NK-92 (cell line): ENCODE data around the gene BCAP31.
"Not testable (repeated sequence)": the region's sequence is repeated elsewhere in the genome, so short reads cannot be mapped to it uniquely, and the experiment has no call there.

Experiments used
- DNase-seq: peaks from one replicate; lab custom pipeline; 2025; ENCODE audit not compliant: unreplicated experiment; lab: John Stamatoyannopoulos, UW

Gene BCAP31

GRCh38 chrX:153717445-153717844, 6.7 kb downstream of the BCAP31 start:
- no peak for DNase-seq

DNA sequence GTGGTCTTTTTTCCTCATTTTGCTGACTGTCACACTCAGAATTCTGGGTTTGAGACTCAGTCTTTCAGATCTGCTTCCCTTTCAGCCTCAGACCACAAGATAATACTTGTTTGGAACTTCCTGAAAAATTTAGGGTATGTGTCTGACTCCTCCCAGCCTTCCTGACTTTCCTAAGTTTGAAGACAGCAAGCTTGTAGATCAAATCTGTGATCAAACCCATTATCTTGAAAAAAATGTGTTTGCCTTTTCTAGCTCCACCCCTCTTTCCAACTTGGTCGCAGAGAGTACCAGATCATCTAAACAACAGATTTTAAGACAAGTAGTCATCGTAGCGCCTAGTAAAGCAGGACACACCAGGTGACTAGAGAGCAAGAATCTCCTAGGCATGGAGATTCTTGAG, 9.9 kb downstream of the BCAP31 start:
- DNase-seq, result no peak

DNA sequence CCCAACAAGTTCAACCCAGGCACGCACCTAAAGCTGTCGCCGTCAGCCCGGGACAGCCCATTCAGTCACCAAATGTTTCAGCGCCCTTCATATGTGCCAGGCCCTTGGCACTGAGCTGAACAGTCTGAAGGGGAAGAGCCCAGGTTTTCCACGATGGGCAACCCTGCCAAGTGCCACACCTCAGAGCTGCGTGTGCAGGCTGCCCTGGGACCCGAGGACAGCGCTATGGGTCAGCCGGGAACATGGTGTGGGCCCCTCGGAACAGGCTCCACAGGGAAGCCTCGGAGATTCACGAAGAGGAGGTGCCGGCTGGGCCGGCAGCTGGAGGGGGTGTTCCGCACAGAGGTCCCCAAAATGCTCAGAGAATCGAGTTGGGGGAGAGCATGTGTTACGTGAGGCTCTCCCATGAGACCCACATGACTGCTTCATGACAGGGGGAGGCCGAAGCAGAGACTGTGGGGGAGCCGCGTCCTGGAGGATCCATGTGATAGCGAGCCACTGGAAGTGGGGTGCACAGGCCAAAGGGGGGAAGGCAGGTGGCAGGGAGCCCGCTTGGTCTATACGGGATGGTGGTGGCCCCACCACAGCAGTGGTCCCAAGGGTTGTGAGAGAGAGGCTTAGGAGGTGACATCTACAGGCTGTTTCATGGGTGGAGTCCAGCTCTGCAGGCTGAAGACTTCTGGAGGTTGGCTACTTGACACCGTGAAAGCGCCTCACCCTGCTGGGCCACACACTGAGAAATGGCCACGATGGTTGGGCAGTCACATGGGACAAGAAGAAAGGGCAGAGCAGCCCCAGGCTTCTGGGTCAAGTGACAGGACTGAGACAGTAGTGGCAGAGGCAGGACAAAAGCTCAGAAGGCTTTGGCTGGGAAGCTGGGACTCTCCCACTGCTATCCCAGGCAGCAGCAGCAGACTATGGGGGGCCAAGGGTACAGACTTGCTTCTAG, 14.2 kb downstream of the BCAP31 start:
- no peak for DNase-seq

- no peak for DNase-seq
These were observed 15.8 kb downstream of the BCAP31 start for GRCh38 chrX:153708415-153708814.

DNA sequence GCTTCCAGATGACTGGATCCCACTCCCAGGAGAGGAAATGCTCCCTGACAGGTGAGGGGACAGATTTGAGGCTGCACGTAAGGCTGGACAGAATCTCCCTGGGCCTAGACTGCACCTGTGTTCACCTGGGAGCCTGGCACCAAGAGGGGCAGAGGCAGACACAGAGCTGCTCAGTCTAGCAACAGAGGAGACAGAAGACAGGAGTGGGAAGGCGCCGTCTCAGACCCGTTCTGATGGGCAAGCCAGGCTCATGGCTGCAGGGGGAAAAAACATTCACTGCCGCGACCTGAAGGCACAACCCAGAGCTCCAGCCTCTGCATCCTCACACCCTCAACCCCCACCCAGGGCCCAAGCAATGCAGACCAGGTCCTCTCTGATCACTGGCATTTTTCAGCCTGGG, 16.8 kb downstream of the BCAP31 start:
- no peak for DNase-seq

- no peak for DNase-seq
These were observed 17.4 kb downstream of the BCAP31 start for GRCh38 chrX:153706799-153707198.

- DNase-seq, result not testable (repeated sequence)
These were observed 18.7 kb downstream of the BCAP31 start for GRCh38 chrX:153705403-153706060.

DNA sequence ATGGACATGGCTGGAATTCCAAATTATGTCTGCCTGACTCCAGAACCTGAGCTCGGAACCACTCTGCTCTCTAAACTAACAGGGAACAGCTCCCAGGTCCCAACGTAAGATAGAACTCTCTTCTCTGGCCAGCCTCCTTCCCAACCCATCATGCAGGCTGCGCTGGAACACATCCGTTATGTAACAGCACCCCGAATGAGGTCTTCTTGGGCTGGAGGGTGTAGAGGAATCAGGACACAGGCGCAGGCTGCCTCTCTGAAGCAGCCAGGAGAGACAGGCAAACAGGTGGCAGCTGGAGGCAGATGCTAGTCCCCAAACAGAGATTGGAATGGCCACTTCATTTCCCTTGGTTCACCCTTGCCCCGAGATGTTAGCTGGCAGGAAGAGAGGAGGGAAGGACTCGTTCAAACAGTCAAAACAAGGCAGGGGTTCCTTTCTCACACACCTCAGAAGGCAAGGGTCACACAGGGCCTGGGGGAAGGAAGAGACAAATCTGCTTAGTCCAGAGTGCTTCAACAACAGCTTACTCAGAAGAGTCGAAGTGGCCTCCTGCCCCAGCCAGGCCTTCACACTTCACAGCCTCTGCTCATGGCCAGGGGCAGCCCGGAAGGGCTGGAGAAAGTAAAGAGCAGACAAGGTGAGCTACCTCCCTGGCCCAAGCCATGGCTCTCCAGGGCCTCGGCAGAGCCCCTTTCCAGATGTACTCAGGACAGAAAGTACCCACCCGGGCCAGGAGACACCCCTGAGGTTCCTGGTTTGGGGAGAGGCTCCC, 19.4 kb downstream of the BCAP31 start:
- DNase-seq, result not testable (repeated sequence)

DNA sequence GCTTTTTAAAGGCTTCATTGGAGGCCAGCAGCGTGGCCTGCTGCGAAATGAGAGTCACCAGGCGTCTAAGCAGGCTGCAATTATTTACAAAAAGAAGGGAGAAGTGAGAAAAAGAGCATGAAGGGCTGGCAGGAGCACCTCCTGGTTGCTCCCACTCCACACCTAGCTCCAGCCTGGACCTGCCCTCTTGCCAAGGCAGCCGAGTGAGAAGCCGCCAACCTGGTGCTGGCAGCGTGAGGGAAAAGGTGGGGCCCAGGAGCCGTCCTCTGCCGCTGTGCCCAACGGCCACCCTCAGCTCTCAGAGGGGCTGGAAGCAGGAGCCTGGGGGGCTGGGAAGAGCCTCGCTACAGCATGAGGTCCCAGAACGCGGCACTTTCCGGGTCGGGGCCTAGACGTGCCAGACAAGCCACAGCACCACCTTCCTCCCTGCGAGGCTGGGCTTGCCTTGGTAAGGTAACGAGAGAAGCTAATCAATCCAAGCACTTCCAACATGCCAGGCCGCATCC, 20.1 kb downstream of the BCAP31 start:
- DNase-seq, result no peak

DNA sequence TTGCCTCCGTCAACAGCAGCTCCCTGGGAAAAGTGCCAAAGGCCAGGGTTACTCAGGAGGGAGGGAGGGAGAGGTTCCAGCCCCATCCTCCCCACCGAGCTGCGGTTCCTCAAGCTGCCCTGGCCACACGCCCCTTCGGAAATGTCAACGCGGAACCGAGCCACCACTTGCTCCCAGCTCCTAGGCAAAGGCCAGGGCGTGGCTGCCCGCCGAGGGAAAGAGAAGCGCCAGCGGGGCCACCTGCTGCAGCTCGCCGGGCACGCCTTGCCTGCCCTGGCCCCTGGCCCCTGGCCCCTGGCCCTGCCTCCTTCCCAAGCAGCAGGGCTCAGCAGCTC, 21.2 kb downstream of the BCAP31 start:
- no peak for DNase-seq

DNA sequence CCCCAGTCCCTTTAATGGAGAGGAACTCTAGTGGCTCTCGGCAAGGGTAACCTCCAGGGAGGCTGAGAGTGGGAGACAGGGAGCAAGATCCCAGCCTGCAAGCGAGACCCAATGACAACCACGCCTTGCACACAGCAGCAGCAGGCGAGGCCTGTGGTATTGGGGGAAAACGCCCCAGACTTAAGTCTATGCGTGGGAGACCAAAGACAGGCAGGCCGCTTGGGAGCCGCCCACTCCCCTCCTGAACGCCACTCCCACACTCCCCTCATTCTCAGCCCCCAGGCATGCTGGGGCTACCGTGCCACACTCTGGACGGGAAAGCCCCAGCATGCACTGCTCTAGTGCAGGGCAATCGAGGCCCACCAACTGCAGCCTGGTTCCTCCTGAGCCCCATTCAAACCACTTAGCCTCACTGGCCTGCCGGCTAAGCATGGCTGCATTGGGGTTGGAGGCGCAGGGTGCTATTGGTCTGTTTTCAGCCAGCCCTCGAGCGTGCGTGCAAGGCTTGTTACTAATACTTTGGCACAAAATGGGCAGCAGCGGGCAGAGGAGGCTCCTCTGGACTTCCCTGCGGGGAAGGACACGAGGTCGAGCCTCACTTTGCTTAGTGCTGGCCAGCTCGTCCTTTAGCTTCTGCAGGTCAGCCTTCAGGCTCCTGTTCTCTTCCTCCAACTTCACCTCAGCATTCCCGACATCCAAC, 21.7 kb downstream of the BCAP31 start:
- DNase-seq, result no peak

DNA sequence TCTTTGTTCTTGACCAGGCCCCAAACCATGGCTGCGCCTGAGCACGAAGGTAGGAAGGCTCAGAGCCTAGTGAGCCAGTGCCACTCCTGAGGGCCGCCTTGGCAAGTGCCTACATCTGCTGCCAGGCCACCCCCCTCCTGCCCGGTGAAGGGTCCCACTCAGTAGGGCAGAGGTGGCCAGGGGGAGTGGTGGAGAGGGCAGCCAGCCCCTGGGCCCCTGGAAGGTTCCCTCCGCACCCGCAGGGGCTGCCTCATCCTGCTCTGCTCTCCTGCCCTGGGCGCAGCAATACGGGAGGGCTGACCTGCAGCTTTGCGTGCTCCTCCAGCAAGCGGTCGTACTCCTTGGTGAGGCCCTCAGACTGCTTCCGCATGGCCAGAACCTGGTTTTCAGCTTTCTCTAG, 22.5 kb downstream of the BCAP31 start:
- DNase-seq, result no peak

DNA sequence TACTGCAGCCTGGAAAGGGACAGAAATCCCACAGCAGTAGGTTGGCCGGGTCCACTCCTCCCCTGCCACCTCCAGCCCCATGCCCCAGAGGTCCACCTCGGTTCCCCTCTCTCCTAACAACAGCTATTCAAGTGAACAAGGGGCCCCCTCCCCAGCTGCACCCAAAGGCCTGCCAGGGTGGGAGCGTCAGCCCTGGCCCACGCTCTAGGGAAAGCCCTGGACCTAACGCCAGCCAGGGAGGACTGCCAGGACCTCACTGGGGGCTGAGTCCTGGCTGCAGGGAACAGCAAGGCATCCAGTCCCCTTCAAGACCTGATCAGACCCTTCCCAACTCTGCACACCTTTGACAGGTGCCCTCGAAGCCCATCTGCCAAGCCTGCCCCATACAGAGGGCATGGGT, 23.2 kb downstream of the BCAP31 start:
- DNase-seq, result no peak

GRCh38 chrX:153700376-153700945, 23.7 kb downstream of the BCAP31 start:
- DNase-seq, result no peak

- DNase-seq, result not testable (repeated sequence)
These were observed 24.3 kb downstream of the BCAP31 start for GRCh38 chrX:153699784-153700371.

- not testable (repeated sequence) for DNase-seq
These were observed 24.9 kb downstream of the BCAP31 start for GRCh38 chrX:153699210-153699783.

DNA sequence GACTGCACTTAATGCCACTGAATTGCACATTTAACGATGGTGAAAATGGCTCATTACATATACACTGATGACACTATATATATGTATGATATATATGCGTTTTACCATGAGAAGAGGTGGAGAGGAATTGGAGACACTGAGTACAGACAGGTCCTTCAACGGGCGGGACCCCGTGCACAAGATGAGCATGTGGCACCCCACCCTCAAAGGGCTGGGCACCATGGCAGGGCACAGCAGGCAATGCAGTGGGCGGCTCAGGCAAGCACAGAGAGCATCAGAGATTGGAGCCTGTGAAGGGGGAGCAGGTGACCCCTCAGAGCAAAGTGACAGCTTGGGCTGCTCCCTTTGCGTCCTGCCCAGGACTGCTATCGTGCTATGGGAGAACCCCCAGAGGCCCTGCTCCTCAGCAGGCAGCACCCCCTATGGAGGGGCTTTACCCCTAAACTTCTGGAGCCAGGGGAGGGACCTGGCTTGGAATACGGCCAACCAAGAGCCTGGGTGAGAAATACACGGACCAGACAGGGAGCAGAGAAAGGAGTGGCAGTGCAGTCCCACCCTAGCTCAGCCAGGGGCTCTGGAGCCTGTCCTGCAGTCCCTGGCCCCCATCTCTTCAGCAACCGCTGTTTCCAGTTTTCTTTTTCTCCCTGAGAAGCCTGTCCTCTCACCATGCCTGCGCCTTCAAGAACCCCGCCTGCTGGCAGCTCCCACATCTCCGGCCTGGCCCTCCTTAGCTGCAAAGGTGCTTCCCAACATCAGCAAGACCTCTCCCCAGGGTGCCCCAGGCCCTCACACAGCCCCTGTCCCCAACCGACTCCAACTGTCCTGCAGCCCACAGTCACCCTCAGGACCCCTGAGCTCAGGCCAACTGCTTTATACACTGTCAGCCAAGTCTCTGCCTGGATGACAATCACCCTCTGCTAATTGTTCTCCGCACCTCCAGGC, 26.0 kb downstream of the BCAP31 start:
- DNase-seq, result no peak

DNA sequence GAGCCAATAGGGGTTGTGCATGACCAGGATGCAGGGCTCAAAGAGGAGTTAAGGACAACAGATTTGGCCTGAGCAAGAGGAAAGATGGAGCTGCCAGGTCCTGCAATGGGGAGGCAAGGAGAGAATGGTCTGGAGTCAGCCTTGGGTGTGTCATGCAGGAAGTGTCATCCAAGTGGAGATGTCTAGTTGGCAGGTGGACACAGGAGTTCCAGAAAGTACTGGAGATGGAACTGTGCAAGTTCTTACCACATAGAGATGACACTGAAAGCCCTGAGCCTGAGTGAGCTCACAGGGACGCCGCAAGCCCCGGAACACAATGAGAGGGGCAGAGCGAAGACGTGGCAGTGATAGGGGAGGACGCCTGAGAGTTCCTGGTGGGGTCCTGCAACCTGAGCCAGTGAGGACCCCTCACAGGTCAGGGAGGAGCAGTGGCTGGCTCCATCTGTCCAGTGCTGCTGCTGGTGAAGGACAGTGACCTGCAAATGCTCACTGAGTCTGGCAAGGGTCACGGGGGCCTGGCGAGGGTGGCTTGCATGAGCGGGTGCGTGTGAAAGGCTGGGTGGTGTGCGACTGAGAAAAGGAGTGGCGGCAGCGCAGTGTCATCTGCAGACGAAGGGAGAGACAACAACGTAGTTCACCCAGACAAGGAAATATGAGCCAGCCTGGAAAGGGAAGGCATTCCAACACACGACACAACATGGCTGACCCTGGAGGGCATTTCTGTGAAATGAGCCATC, 27.0 kb downstream of the BCAP31 start:
- DNase-seq, result not testable (repeated sequence)
